ENCODE results near the gene PLCB2. TPM values are rescaled to one million over a fixed set of nuclear protein-coding genes. Genes with fewer than 3 reads are reported as not detected.

Gene PLCB2
- total RNA-seq, 1 experiment from 2014 or later, result 0.92 TPM

DNA sequence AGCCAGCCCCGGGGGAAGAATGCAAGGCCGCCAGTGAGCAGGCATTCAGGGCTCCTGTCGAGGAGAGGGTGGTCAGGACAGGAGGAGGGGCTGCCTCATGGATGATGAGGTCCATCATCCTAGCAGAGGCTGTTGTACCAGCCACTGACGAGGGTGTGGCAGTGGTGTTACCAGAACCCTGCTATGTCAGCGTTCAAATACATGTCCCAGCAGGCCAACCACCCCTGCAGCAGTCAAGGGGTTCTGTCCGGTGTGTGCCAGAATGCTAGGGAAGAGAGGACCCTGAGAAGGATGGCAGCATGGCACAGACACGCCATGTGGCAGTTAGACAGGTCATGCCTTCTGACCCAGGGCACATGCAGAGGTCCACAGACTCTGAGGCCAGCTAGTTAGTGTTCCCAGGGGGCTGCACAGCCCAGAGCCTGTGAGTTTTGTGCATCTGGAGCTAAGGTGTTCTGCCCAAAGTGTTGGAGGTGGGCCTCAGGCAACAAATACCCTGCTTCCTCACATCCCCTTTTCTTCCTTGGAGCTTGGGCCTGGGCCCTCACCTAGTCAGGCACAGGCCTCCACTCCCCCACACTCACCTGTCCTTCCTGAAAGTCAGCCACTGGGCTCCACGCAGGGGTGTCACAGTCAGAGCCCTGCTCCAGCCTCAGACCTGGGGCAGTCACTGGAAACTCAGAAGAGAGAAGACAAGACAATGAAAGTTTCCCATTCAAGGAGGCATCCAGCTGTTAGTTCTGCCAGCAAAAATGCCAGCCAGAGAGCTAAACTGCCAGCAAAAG lies 61.0 kb downstream of the PLCB2 start:
- no peak overlapping the region for H3K4me3 ChIP-seq
- no peaks in the 10 kb centered on the region for H3K9me2 ChIP-seq (ENCODE audit: insufficient read depth)
- no peaks in the 10 kb centered on the region for H3K79me2 ChIP-seq (ENCODE audit: low read depth)
- H2AFZ ChIP-seq, result no peak overlapping the region
- CTCF ChIA-PET, result no interaction called here
- H3K4me2 ChIP-seq, result no peak overlapping the region
- H3K4me1 ChIP-seq (replicated peaks; ENCODE audit: insufficient read depth), result peaks cover 37% of the 10 kb centered on the region
- POLR2A ChIA-PET (ENCODE audit: unreplicated experiment), result no interaction called here
- no peaks in the 10 kb centered on the region for H3K36me3 ChIP-seq (ENCODE audit: low read depth)
- H3F3A ChIP-seq (ENCODE audit: insufficient read depth, low read depth), result peaks cover 36% of the 10 kb centered on the region
- H4K20me1 ChIP-seq (ENCODE audit: insufficient read depth), result no peaks in the 10 kb centered on the region
- no peaks in the 10 kb centered on the region for H3K9me3 ChIP-seq (ENCODE audit: insufficient read depth, low read depth)
- no peaks in the 10 kb centered on the region for H3K27me3 ChIP-seq (ENCODE audit: insufficient read depth, low read depth)
- no peak for DNase-seq
- TF ChIP-seq EZH2 (IDR thresholded peaks at IDR 0.05; ENCODE audit: low read depth), result no peak
- TF ChIP-seq, protein P1, sequence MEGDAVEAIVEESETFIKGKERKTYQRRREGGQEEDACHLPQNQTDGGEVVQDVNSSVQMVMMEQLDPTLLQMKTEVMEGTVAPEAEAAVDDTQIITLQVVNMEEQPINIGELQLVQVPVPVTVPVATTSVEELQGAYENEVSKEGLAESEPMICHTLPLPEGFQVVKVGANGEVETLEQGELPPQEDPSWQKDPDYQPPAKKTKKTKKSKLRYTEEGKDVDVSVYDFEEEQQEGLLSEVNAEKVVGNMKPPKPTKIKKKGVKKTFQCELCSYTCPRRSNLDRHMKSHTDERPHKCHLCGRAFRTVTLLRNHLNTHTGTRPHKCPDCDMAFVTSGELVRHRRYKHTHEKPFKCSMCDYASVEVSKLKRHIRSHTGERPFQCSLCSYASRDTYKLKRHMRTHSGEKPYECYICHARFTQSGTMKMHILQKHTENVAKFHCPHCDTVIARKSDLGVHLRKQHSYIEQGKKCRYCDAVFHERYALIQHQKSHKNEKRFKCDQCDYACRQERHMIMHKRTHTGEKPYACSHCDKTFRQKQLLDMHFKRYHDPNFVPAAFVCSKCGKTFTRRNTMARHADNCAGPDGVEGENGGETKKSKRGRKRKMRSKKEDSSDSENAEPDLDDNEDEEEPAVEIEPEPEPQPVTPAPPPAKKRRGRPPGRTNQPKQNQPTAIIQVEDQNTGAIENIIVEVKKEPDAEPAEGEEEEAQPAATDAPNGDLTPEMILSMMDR (conservative IDR thresholded peaks at IDR 0.05), result no peak
- intact Hi-C loops (cut with micrococcal nuclease; ENCODE audit: unreplicated experiment), result no loop called here
- no peak overlapping the region for H3K27ac ChIP-seq
- no TSS peak for BruUV-seq (replicated peaks)

DNA sequence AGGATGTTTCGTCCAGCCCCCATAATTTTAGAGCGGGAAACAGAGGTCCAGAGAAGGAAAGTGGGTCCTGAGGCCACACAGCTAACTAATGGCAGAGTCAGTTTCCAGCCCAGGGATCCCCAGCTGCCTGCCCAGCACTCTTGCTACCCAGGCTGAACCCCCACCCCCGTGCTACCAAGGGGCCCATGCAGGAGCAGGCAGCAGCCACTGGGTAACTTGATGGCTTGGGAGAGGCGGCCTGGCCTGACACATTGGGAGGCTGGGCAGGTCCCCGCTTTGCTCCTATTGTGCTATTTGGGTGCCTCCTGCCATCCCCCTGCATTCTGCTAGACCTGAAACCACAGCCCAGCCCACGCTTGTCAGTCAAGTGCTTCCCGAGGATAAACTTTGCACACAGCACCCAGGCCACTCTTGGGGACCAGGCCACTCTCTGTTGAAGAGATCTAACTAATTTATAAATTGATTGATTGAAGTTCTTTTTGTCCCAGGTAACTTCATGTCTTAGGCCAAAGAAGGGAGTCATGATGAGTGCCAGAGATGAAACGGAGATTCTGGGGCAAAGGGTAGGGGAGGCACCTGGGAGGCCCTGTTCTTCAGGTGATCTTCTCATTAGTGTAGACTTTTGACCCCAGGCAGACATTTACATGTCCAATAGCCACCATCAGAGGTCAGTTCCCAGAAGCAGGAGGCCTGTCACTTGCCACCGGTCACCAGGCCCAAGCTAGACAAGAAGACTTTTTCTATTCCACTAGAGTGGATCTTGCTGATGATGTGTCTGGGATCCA lies 61.9 kb downstream of the PLCB2 start:
- no peaks in the 10 kb centered on the region for H3K79me2 ChIP-seq (ENCODE audit: low read depth)
- peak overlapping the region; percentile 72 for H3K4me2 ChIP-seq
- BruUV-seq (replicated peaks), result no TSS peak
- no peaks in the 10 kb centered on the region for H4K20me1 ChIP-seq (ENCODE audit: insufficient read depth)
- H2AFZ ChIP-seq, result no peak overlapping the region
- ChIA-PET CTCF (interaction anchor here (1.4 kb wide), 1 partner anchor 27 kb away, joined by 5 read pairs; no protein-coding TSS in a partner anchor), POLR2A (ENCODE audit: unreplicated experiment) (interaction anchor here (0.7 kb wide), 1 partner anchor 171 kb away, joined by 6 read pairs; no protein-coding TSS in a partner anchor)
- DNase-seq, result no peak
- no peaks in the 10 kb centered on the region for H3K27me3 ChIP-seq (ENCODE audit: insufficient read depth, low read depth)
- intact Hi-C loops (cut with micrococcal nuclease; ENCODE audit: unreplicated experiment), result no loop called here
- H3K4me1 ChIP-seq (replicated peaks; ENCODE audit: insufficient read depth), result peaks cover 43% of the 10 kb centered on the region
- no peaks in the 10 kb centered on the region for H3K9me2 ChIP-seq (ENCODE audit: insufficient read depth)
- H3K9me3 ChIP-seq (ENCODE audit: insufficient read depth, low read depth), result no peaks in the 10 kb centered on the region
- H3K36me3 ChIP-seq (ENCODE audit: low read depth), result no peaks in the 10 kb centered on the region
- H3F3A ChIP-seq (ENCODE audit: insufficient read depth, low read depth), result peaks cover 33% of the 10 kb centered on the region
- H3K27ac ChIP-seq, result no peak overlapping the region
- TF ChIP-seq, protein P1 (conservative IDR thresholded peaks at IDR 0.05), result no peak
- H3K4me3 ChIP-seq, result no peak overlapping the region

DNA sequence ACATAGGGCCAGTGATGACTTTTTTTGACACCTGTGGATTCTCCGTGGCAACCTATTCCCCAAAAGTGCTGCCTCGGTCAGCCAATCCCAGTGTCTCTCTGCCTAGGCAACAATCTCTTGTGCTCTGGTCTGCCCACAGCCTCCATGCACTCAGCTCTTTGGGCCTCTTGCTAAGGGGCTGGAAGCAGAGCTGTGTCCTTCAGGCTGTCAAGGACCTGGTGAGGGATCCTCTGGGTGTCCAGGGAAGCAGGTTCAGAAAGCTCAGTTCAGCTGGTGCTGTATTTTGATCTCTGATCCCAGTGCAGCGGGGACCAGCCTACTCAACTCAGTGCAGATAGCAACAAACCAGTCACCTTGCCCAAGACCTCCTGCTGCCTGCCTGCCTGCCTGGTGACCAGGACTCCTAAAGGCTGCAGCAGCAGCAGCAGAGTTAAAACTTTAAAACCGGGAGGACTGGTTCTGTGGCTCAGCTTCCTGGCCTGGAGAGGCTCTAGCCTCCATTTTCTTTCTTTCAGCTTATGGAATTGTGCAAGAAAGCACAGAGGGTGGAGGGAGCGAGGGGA lies 62.7 kb downstream of the PLCB2 start:
- Histone ChIP-seq H3K79me2 (ENCODE audit: low read depth) (no peaks in the 10 kb centered on the region), H3K9me3 (ENCODE audit: insufficient read depth, low read depth) (no peaks in the 10 kb centered on the region), H3K9me2 (ENCODE audit: insufficient read depth) (no peaks in the 10 kb centered on the region), H3F3A (ENCODE audit: insufficient read depth, low read depth) (peaks cover 25% of the 10 kb centered on the region), H3K36me3 (ENCODE audit: low read depth) (no peaks in the 10 kb centered on the region), H4K20me1 (ENCODE audit: insufficient read depth) (no peaks in the 10 kb centered on the region), H3K4me2 (peak overlapping the region; percentile 72), H3K27me3 (ENCODE audit: insufficient read depth, low read depth) (no peaks in the 10 kb centered on the region), H3K27ac (peak overlapping the region; percentile 71), H3K4me3 (no peak overlapping the region), H2AFZ (no peak overlapping the region; the same call in 1 of the 2 replicates), H3K4me1 (replicated peaks; ENCODE audit: insufficient read depth) (peaks cover 49% of the 10 kb centered on the region)
- DNase-seq, result peak; percentile 75 to 91
- intact Hi-C loops (cut with micrococcal nuclease; ENCODE audit: unreplicated experiment), result no loop called here
- TF ChIP-seq, protein P1 (conservative IDR thresholded peaks at IDR 0.05), result no peak
- no peak for TF ChIP-seq EZH2 (IDR thresholded peaks at IDR 0.05; ENCODE audit: low read depth)
- no TSS peak for BruUV-seq (replicated peaks)
- ChIA-PET CTCF (interaction anchor here (1.4 kb wide), 1 partner anchor 28 kb away, joined by 5 read pairs; no protein-coding TSS in a partner anchor), POLR2A (ENCODE audit: unreplicated experiment) (interaction anchor here (0.7 kb wide), 1 partner anchor 170 kb away, joined by 6 read pairs; no protein-coding TSS in a partner anchor)
